SK-N-DZ (cell line): Measurements from ENCODE around the gene FBRS.
"Not testable (repeated sequence)": the region's sequence is repeated elsewhere in the genome, so short reads cannot be mapped to it uniquely, and the experiment has no call there.

ENCODE experiments used
- DNase-seq: peaks from one replicate; pipeline ENCODE4 v3.0.0-alpha.2; 2015; ENCODE audit warnings: low spot score

FBRS gene

GRCh38 chr16:30663820-30664219 is 5.6 kb downstream of the FBRS start:
- DNase-seq, result no peak

DNA sequence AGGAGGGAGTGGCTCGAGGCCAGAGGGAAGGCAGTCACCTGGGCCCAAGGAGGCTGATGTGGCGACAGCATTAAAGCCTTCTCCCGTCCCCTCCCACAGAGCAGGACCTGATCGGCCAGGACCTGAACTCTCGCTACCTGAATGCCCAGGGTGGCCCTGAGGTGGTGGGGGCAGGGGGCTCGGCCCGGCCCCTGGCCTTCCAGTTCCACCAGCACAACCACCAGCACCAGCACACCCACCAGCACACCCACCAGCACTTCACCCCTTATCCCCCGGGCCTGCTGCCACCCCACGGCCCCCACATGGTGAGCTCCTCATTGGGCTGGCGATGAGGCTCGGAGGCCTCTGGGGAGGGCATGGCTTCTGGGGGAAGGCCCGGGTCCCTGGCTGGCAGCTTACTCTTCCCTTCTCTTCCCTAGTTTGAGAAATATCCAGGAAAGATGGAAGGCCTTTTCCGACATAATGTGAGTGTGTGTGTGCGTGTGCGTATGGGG is 6.4 kb downstream of the FBRS start:
- no peak for DNase-seq

DNA sequence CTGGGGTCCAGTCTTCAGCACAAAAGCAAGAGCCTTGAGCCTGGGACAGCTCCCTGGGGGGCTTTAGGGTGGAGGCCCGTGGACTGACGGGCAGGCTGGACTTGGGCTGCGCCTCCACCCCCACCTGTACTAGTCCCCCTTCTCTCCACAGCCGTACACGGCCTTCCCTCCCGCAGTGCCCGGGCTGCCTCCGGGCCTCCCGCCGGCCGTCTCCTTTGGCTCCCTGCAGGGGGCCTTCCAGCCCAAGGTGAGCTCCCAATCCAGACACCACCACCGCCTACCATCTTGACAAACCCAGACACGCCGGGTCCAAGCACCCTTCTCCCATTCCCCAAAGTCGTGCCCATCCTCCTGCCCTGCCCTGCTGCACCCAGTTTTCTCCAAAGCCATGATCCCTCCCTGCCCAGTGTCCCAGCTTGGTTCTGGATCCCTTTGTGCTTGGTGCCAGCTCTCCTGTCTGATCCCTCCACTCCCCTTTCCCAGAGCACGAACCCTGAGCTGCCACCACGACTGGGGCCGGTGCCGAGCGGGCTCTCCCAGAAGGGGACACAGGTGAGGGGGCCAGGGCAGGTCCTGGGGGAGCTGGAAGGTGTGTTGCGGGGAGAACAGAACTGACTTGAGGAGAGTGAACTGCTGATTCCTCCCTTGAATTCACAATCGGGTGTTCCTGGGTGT is 7.1 kb downstream of the FBRS start:
- no peak for DNase-seq

- no peak for DNase-seq
Observed at GRCh38 chr16:30665830-30666190, 7.6 kb downstream of the FBRS start.

GRCh38 chr16:30666681-30667080 is 8.4 kb downstream of the FBRS start:
- no peak for DNase-seq

DNA sequence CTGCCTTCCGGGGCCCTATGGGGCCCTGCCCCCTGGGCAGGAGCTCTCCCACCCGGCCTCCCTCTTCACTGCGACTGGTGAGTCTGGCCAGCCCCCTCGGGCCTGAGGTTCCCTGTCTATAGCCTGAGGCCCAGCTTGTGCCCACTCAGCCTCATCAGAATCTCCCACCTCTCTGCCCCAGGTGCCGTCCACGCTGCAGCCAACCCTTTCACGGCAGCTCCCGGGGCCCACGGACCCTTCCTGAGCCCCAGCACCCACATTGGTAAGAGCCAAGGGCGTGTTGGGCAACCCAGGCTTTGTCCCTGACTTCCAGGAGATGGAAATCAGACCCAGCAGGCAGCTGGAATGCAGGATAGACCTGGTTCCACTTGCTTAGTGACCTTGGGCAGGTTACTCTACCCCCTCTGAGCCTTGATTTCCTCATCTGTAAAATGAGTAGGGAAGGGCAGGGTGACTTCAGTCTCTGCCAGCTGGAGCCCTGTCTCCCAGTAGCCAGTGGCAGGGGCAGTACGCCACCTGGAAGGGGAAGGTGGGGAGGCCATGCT is 9.2 kb downstream of the FBRS start:
- no peak for DNase-seq

- DNase-seq, result no peak
Observed at GRCh38 chr16:30668393-30668792, 10.2 kb downstream of the FBRS start.

DNA sequence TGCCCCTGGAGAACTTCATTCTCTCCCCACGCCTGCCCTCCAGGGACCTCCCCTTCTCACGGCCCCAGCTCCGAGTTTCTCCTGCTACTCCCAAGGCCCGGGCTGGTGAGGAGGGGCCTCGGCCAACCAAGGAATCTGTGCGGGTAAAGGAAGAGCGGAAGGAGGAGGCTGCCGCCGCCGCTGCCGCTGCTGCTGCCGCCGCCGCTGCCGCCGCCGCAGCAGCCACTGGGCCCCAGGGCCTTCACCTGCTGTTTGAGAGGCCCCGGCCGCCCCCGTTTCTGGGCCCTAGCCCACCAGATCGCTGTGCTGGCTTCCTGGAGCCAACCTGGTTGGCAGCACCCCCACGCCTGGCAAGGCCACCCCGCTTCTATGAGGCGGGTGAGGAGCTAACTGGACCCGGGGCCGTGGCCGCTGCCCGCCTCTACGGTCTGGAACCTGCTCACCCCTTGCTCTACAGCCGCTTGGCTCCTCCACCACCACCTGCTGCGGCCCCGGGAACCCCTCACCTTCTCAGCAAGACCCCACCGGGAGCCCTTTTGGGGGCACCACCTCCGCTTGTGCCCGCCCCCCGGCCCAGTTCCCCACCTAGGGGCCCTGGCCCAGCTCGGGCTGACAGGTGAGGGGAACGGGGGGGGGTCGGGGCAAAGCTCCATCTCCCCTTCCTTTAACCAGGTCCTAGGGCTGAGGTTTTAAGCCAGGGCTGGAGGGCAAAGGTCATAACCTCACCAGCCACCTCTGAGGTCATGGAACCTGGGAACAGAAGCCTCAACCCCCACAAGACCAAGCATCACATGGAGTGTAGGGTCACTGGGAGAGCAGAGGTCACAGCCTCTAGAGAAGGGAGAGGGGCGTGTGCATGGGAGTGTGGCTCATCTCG is 11.0 kb downstream of the FBRS start:
- no peak for DNase-seq

- DNase-seq, result no peak
Observed at GRCh38 chr16:30669903-30670824, 11.9 kb downstream of the FBRS start.

GRCh38 chr16:30675143-30675542 is 16.9 kb downstream of the FBRS start:
- DNase-seq, result no peak

DNA sequence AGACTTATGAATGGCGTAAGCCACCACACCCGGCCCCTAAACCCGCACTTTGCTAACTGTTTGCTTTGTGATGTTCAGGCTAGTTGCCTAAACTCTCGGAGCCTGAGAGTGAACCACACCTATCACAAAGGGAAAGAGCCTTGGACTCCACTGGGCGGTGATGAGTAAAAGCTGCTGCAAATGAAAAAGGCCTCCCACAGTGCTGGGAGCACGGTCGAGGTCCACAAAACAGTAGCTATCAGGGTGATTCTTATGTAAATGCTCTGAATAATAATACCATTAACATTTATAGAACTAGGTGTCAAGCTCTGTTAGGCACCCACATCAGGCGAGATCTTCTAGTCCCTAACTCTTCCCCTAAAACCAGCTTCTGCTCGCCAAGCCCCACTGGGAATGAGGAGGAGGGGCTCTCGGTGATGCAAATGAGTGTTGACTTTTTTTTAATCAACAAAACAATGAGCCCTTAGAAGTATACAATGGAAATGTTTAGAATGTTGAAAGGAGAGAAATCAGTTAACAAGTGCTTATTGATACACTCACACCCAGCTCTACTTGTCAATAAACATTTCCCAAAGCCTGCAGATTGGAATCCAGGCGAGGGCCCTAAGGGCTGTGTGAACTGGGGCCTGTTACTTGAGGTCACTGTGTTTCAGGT is 19.8 kb downstream of the FBRS start:
- DNase-seq, result no peak

DNA sequence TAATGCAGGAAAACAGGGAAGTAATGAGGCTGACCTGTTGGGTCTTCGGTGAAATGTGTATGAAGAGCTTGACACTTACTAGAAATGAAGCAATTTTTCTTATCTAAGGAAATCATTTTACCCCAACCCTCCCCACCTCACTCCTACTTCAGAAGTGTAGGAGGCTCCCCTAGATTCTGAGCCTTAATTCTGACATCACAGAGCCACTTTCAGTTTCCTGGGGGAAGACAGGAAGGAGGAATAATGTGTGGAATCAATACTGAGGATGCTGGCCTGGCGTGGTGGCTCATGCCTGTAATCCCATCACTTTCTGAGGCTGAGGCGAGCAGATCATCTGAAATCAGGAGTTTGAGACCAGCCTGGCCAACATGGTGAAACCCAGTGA is 20.3 kb downstream of the FBRS start:
- no peak for DNase-seq

DNA sequence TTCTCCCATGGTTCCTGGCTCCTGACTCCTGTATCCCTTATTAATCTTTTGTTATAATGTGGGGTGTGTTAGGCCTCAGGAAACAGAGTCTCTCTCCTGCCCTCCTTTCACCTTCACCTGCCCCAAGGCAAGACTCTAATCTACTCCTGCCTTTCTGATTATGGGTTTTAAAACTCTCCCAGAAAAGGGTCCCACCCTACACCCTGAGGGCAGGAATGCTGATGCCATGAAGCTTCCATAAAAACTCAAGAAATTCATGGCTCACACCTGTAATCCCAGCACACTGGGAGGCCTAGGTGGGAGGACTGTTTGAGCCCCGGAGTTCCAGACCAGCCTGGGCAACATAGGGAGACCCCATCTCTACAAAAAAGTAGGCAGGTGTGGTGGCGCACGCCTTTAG is 22.1 kb downstream of the FBRS start:
- DNase-seq, result no peak

- DNase-seq, result no peak
Observed at GRCh38 chr16:30688701-30689100, 30.5 kb downstream of the FBRS start.

DNA sequence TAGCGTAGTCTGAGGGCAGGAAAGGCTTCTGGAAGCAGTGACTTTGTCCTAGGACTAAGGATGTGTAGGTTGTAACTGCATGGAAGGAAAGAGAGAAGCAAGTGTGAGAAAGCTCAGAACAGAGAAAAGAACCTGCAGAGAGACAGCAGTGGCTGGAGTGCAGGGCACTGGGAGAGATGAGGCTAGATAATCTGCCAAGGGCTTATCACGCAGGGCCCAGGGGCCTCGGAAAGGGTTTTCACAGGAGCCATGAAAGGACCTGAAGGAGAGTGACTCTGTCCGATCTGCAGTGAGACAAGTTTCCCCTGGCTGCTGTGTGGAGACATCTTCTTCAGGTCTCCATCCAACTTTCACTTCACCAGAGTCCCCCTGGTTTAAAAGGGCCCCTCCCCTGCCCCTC is 33.7 kb downstream of the FBRS start:
- no peak for DNase-seq

DNA sequence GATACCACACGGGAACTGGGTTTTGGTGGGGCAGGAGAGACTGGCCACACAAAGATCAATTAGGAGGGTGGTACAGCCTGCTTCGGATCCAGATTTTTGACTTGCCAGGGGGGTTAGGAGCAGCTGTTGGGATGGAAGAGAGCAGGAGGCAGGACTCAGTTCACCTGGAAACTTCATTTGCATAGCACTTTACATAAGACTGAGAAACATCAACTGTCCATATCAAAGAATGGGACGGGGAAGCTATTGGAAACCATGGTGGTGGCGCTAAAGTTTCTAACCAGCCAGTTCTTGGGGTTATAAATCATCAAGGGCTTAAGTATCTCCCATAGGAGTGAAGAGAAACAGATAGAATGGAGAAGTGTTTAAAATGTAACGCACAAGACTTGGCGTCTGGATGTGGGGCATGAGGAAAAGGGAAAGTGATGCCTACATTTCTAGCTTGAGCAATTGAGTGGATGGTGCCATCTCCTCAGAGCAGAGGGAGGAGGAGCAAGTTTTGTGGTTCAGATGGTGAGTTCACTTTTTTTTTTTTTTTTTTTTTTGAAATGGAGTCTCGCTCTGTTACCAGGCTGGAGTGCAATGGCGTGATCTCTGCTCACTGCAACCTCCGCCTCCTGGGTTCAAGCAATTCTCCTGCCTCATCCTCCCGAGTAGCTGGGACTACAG is 34.3 kb downstream of the FBRS start:
- no peak for DNase-seq

DNA sequence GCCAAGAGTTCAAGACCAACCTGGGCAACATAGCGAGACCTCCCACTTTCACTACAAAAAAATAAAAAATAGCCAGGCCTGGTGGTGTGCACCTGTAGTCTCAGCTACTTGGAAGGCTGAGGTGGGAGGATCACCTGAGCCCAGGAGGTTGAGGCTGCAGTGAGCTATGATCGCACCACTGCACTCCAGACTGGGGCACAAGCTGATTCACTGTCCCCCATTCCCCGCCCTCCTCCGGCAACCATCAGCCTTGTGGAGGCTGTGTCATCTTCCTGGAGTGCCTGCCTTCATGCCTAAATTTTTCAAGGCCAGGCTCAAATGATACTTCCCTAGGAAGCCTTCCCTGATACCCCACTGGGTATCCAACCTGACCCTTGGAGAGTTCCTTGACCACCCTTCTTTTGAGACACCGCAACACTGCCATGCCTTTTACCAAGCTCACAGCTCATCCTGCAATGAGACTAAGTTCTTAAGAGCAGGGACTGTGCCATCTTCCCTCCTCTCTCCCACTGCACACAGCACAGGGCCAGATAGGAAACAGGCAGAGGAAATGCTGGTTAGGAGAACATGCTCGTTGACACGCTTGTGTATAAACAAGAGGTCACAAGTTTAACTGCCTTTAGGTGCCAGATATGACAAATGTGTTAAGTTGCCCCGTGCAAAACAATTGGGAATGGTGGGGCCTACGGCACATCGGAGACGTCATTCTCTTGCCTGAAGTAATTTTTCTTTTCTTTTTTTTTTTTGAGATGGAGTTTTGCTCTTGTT is 36.9 kb downstream of the FBRS start:
- no peak for DNase-seq

DNA sequence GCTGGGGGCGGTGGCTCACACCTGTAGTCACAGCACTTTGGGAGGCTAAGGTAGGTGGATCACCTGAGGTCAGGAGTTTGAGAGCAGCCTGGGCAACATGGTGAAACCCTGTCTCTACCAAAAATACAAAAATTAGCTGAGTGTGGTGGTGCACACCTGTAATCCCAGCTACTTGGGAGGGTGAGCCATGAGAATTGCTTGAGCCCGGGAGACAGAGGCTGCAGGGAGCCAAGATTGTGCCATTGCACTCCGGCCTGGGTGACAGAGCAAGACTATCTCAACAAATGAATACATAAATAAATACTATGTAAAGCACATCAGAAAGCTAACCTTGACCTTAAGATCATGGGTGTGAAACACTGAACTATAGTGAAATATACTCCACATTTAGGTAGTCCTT is 38.4 kb downstream of the FBRS start:
- DNase-seq, result not testable (repeated sequence)

GRCh38 chr16:30697264-30698138 is 39.3 kb downstream of the FBRS start:
- DNase-seq, result no peak
